Measurements from ENCODE around the gene WIF1.

GRCh38 chr12:65022960-65023359, 98.1 kb downstream of the WIF1 start:
- TF ChIP-seq ESRRG (CRISPR knock-in tag; IDR thresholded peaks at IDR 0.05) (no peak), POU6F1 (CRISPR knock-in tag; IDR thresholded peaks at IDR 0.05; ENCODE audit: borderline replicate concordance, low read depth) (no peak), PATZ1 (CRISPR knock-in tag; IDR thresholded peaks at IDR 0.05; ENCODE audit: borderline replicate concordance) (no peak), ZFP3 (CRISPR knock-in tag; IDR thresholded peaks at IDR 0.05) (no peak), OSR1 (CRISPR knock-in tag; IDR thresholded peaks at IDR 0.05) (no peak), CREB5 (CRISPR knock-in tag; IDR thresholded peaks at IDR 0.05; ENCODE audit: low read depth) (no peak), TSHZ2 (CRISPR knock-in tag; IDR thresholded peaks at IDR 0.05) (no peak), ZC3H10 (CRISPR knock-in tag; IDR thresholded peaks at IDR 0.05) (no peak), PPARA (CRISPR knock-in tag; IDR thresholded peaks at IDR 0.05; ENCODE audit: borderline replicate concordance) (no peak)

Measured in SK-N-SH treated with all-trans-retinoic acid at 6 μM for 48 hours (cell line).